ENCODE measurements around the gene MUC20.
A peak's percentile ranks its signal among the peaks of the same experiment; 100 is the strongest.
"Not testable (repeated sequence)": the region's sequence is repeated elsewhere in the genome, so short reads cannot be mapped to it uniquely, and the experiment has no call there.

MUC20 gene

GRCh38 chr3:195738274-195739044, 17.7 kb downstream of the MUC20 start:
- Histone ChIP-seq H3K27me3 (no peaks in the 10 kb centered on the region), H3K4me3 (ENCODE audit: low read depth, low read length) (no peak overlapping the region), H3K9me3 (no peaks in the 10 kb centered on the region), H3K4me1 (no peaks in the 10 kb centered on the region), H3K36me3 (no peaks in the 10 kb centered on the region)
- no peak for DNase-seq
- TF ChIP-seq CTCF (IDR thresholded peaks at IDR 0.05; ENCODE audit: low read depth, low read length): 0 out of 2 replicates have a peak, but pooled peaks have one; percentile 12

GRCh38 chr3:195739561-195740111, 18.9 kb downstream of the MUC20 start:
- no peak for TF ChIP-seq CTCF (IDR thresholded peaks at IDR 0.05; ENCODE audit: low read depth, low read length)
- no peaks in the 10 kb centered on the region; the same call in 1 of the 2 replicates for H3K9me3 ChIP-seq
- H3K27me3 ChIP-seq: peaks cover 2% of the 10 kb centered on the region; the same call in 1 of the 2 replicates
- no peaks in the 10 kb centered on the region for H3K4me1 ChIP-seq
- H3K4me3 ChIP-seq (ENCODE audit: low read depth, low read length): no peak overlapping the region
- no peak for DNase-seq
- H3K36me3 ChIP-seq: no peaks in the 10 kb centered on the region

- no peak overlapping the region for H3K4me3 ChIP-seq (ENCODE audit: low read depth, low read length)
- H3K9me3 ChIP-seq: no peaks in the 10 kb centered on the region; the same call in 1 of the 2 replicates
- no peaks in the 10 kb centered on the region for H3K4me1 ChIP-seq
- TF ChIP-seq CTCF (IDR thresholded peaks at IDR 0.05; ENCODE audit: low read depth, low read length): no peak
- H3K36me3 ChIP-seq: no peaks in the 10 kb centered on the region
- no peak for DNase-seq
- H3K27me3 ChIP-seq: peaks cover 6% of the 10 kb centered on the region; the same call in 1 of the 2 replicates
Observed at GRCh38 chr3:195744437-195744836, 23.7 kb downstream of the MUC20 start.

- Histone ChIP-seq H3K4me3 (ENCODE audit: low read depth, low read length) (no peak overlapping the region), H3K9me3 (no peaks in the 10 kb centered on the region; the same call in 1 of the 2 replicates), H3K27me3 (peaks cover 6% of the 10 kb centered on the region; the same call in 1 of the 2 replicates), H3K4me1 (no peaks in the 10 kb centered on the region), H3K36me3 (no peaks in the 10 kb centered on the region)
- DNase-seq: no peak
- TF ChIP-seq CTCF (IDR thresholded peaks at IDR 0.05; ENCODE audit: low read depth, low read length): no peak
Observed at GRCh38 chr3:195746346-195746745, 25.6 kb downstream of the MUC20 start.

- H3K36me3 ChIP-seq: no peaks in the 10 kb centered on the region
- no peaks in the 10 kb centered on the region; the same call in 1 of the 2 replicates for H3K9me3 ChIP-seq
- H3K4me3 ChIP-seq (ENCODE audit: low read depth, low read length): no peak overlapping the region
- no peak for TF ChIP-seq CTCF (IDR thresholded peaks at IDR 0.05; ENCODE audit: low read depth, low read length)
- H3K4me1 ChIP-seq: no peaks in the 10 kb centered on the region
- H3K27me3 ChIP-seq: peaks cover 6% of the 10 kb centered on the region; the same call in 1 of the 2 replicates
- DNase-seq: no peak
Observed at GRCh38 chr3:195746751-195747150, 26.0 kb downstream of the MUC20 start.

- no peaks in the 10 kb centered on the region; the same call in 1 of the 2 replicates for H3K9me3 ChIP-seq
- no peaks in the 10 kb centered on the region for H3K4me1 ChIP-seq
- TF ChIP-seq CTCF (IDR thresholded peaks at IDR 0.05; ENCODE audit: low read depth, low read length): no peak
- no peak overlapping the region for H3K4me3 ChIP-seq (ENCODE audit: low read depth, low read length)
- DNase-seq: no peak
- peaks cover 6% of the 10 kb centered on the region; the same call in 1 of the 2 replicates for H3K27me3 ChIP-seq
- H3K36me3 ChIP-seq: no peaks in the 10 kb centered on the region
Observed at GRCh38 chr3:195748661-195749060, 27.9 kb downstream of the MUC20 start.

- H3K4me1 ChIP-seq; H3K4me3 ChIP-seq (ENCODE audit: low read depth, low read length); H3K27me3 ChIP-seq; H3K9me3 ChIP-seq; H3K36me3 ChIP-seq; DNase-seq: not testable (repeated sequence)
Observed at GRCh38 chr3:195749101-195749500, 28.3 kb downstream of the MUC20 start.
